ENCODE data around the gene ITGAX.
A peak's percentile ranks its signal among the peaks of the same experiment; 100 is the strongest.

Gene ITGAX

DNA sequence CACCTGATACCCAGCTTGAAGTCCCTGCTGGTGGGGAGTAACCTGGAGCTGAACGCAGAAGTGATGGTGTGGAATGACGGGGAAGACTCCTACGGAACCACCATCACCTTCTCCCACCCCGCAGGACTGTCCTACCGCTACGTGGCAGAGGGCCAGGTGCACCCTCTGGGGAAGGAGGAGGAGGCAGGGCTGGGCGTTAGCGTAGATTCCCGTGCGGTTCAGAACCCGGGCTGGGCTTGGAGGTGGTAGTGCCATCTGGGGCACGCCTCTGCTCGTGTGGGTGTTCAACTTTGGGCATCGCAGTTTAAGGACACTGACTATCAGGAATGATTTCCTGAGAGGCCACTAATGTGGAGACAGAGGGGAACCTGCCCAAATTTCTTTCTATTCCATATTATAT, 18.3 kb downstream of the ITGAX start:
- TF ChIP-seq, protein P1, sequence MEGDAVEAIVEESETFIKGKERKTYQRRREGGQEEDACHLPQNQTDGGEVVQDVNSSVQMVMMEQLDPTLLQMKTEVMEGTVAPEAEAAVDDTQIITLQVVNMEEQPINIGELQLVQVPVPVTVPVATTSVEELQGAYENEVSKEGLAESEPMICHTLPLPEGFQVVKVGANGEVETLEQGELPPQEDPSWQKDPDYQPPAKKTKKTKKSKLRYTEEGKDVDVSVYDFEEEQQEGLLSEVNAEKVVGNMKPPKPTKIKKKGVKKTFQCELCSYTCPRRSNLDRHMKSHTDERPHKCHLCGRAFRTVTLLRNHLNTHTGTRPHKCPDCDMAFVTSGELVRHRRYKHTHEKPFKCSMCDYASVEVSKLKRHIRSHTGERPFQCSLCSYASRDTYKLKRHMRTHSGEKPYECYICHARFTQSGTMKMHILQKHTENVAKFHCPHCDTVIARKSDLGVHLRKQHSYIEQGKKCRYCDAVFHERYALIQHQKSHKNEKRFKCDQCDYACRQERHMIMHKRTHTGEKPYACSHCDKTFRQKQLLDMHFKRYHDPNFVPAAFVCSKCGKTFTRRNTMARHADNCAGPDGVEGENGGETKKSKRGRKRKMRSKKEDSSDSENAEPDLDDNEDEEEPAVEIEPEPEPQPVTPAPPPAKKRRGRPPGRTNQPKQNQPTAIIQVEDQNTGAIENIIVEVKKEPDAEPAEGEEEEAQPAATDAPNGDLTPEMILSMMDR (IDR thresholded peaks at IDR 0.05; ENCODE audit: borderline replicate concordance, control extremely low read depth, extremely low read depth, insufficient read depth, missing control alignments), result no peak
- in situ Hi-C loops (cut with MboI; ENCODE audit: low sequenced_read_pairs, unreplicated experiment), result loop anchor here (25.0 kb wide), 1 partner anchor 186 kb away; the partner anchor contains the start of gene FUS
- no peak for DNase-seq (ENCODE audit: low spot score)

DNA sequence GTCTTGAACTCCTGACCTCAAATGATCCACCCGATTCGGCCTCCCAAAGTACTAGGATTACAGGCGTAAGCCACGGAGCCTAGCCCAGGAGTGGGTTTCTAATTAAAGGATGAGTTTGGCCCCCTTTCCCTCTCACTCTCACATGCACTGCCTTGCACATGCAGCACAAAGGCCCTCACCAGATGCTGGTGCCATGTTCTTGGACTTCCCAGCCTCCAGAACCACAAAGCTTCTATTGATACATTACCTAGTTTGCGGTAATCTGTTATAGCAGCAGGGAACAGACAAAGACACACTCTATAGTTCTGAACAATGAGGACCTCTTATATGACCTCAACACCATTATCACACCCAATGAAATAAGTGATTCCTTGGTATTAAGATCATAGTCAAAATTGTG, 20.3 kb downstream of the ITGAX start:
- in situ Hi-C loops (cut with MboI; ENCODE audit: low sequenced_read_pairs, unreplicated experiment), result no loop called here
- no peak for DNase-seq (ENCODE audit: low spot score)

DNA sequence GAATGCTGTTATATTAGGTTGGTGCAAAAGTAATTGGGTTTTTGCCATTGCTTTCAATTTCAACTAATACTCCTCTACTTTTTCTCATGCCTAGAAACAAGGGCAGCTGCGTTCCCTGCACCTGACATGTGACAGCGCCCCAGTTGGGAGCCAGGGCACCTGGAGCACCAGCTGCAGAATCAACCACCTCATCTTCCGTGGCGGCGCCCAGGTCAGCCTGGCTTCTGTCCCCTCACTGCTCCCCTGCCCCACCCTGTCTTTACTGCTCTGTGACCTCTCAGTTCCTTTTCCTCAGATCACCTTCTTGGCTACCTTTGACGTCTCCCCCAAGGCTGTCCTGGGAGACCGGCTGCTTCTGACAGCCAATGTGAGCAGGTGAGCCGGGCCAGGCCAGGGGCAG, 21.7 kb downstream of the ITGAX start:
- in situ Hi-C loops (cut with MboI; ENCODE audit: low sequenced_read_pairs, unreplicated experiment), result no loop called here
- DNase-seq (ENCODE audit: low spot score), result no peak
- TF ChIP-seq, protein P1 (IDR thresholded peaks at IDR 0.05; ENCODE audit: borderline replicate concordance, control extremely low read depth, extremely low read depth, insufficient read depth, missing control alignments), result no peak

More for the DNA sequence above, 20.3 kb downstream of the ITGAX start:
- TF ChIP-seq, protein P1 (IDR thresholded peaks at IDR 0.05; ENCODE audit: borderline replicate concordance, control extremely low read depth, extremely low read depth, insufficient read depth, missing control alignments), result no peak

GRCh38 chr16:31377210-31377903, 22.4 kb downstream of the ITGAX start:
- DNase-seq (ENCODE audit: low spot score), result no peak
- in situ Hi-C loops (cut with MboI; ENCODE audit: low sequenced_read_pairs, unreplicated experiment), result no loop called here
- TF ChIP-seq, protein P1 (IDR thresholded peaks at IDR 0.05; ENCODE audit: borderline replicate concordance, control extremely low read depth, extremely low read depth, insufficient read depth, missing control alignments), result no peak

DNA sequence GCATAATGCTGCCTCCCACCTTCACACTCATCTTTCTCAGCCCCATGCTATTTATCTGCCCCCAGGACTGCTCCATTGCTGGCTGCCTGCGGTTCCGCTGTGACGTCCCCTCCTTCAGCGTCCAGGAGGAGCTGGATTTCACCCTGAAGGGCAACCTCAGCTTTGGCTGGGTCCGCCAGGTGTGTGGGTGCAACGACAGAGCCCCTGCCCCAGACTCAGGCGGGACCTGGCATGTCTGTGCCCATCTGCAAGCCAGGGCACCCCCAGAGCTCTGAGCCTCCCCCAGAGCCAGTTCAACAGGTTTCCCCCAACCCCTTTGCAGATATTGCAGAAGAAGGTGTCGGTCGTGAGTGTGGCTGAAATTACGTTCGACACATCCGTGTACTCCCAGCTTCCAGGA, 25.2 kb downstream of the ITGAX start:
- in situ Hi-C loops (cut with MboI; ENCODE audit: low sequenced_read_pairs, unreplicated experiment), result no loop called here
- DNase-seq (ENCODE audit: low spot score), result no peak
- TF ChIP-seq, protein P1 (IDR thresholded peaks at IDR 0.05; ENCODE audit: borderline replicate concordance, control extremely low read depth, extremely low read depth, insufficient read depth, missing control alignments), result no peak

GRCh38 chr16:31382485-31383161, 27.6 kb downstream of the ITGAX start:
- TF ChIP-seq, protein P1 (IDR thresholded peaks at IDR 0.05; ENCODE audit: borderline replicate concordance, control extremely low read depth, extremely low read depth, insufficient read depth, missing control alignments), result peak; percentile 89
- in situ Hi-C loops (cut with MboI; ENCODE audit: low sequenced_read_pairs, unreplicated experiment), result no loop called here
- peak; percentile 86 for DNase-seq (ENCODE audit: low spot score)

Data from GM13976 (cell line).